NT2/D1 (cell line): ENCODE measurements around the gene LPP.

Experiments used
- SUZ12 ChIP-seq: IDR thresholded peaks from 2 replicates; pipeline ENCODE4 v1.6.1; 2011; ENCODE audit not compliant: insufficient read length, insufficient read depth; ENCODE audit errors: extremely low read depth
- YY1 ChIP-seq: IDR thresholded peaks from 2 replicates; pipeline ENCODE4 v1.6.1; 2011; ENCODE audit not compliant: insufficient read length, insufficient read depth
- ZNF274 ChIP-seq: IDR thresholded peaks from 2 replicates; pipeline ENCODE4 v1.6.1; 2011; ENCODE audit warnings: mild to moderate bottlenecking, low read depth, low read length

DNA sequence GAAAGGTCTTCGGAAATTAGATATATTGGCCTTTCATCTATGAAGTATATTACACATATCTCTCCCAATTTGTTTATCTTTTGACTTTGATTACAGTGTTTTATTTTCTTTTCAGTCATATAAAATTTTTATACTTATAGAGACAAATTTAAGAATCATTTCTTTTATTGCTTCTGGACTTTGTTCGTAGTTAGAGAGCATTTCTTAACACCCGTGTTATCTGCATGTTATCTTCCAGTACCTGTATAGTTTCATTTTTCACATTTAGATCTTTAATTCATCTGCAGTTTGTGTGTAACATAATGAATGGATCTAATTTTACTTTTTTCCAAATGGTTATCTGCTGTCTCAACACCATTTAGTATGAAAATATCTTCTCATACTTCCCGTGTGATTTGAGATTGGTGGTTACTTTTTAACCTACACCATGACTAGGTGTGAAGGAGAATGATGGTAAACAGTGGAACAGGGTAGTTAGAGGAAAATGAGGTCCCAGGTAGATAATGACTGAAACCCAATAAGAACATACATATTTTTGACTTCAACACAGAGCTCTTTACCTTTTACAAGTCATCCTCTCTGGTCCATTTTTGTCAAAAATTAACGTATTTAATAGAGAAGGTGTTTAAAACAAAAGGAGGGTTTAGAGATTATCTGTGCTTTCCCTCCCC lies 99.3 kb downstream of the LPP start:
- TF ChIP-seq YY1 (no peak), SUZ12 (no peak), ZNF274 (no peak)
